Panc1 (cell line): ENCODE data around the gene TFF1. TPM values are rescaled to one million over a fixed set of nuclear protein-coding genes. Genes with fewer than 3 reads are reported as not detected.

Experiments
- ATAC-seq: fragments of 200-7000 bp; cut with Tn5 transposase; 2 replicates; pipeline ENCODE4 v1.9.1; 2020; ENCODE audit warnings: mild to moderate bottlenecking, moderate library complexity
- BruUV-seq: library from RNA; stranded (reverse); fragments of 400-500 nt; replicated peaks from 2 replicates; lab custom pipeline; 2021; lab: Mats Ljungman, UMichigan
- CTCF ChIA-PET: fragments of 300-600 bp; sonication (Branson Sonifier 250); formaldehyde crosslinking; loops from one replicate; lab custom pipeline; 2022; ENCODE audit warnings: antibody characterized with exemption; lab: Charles Lee
- POLR2A ChIA-PET: fragments of 300-600 bp; sonication (Branson Sonifier 250); formaldehyde crosslinking; loops from one replicate; lab custom pipeline; 2022; ENCODE audit warnings: antibody characterized with exemption; lab: Charles Lee
- DNase-seq: peaks from one replicate; pipeline ENCODE4 v3.0.0-alpha.2; 2010; ENCODE audit warnings: low read depth, low spot score
- H3K27ac ChIP-seq: 2 replicates; pipeline ENCODE4 v1.5.1; 2011; ENCODE audit warnings: mild to moderate bottlenecking, low read length, inconsistent platforms
- H3K27me3 ChIP-seq: fragments of 200-500 bp; sonication (Bioruptor generic); 2 replicates; pipeline ENCODE4 v1.6.0; 2014; ENCODE audit warnings: low read length, inconsistent platforms; ENCODE audit not compliant: control insufficient read depth, insufficient read depth
- H3K36me3 ChIP-seq: fragments of 200-500 bp; sonication (Bioruptor generic); 2 replicates; pipeline ENCODE4 v1.5.1; 2014; ENCODE audit warnings: inconsistent platforms, mild to moderate bottlenecking, low read length, moderate library complexity; ENCODE audit not compliant: control insufficient read depth, insufficient read depth
- H3K4me1 ChIP-seq: 2 replicates; pipeline ENCODE4 v1.5.1; 2011; ENCODE audit warnings: inconsistent platforms, mild to moderate bottlenecking, low read length, moderate library complexity; ENCODE audit not compliant: control insufficient read depth, insufficient read depth
- H3K4me3 ChIP-seq, 2 experiments: 2 replicates each; pipeline ENCODE4 v1.5.1; 2011 to 2012; ENCODE audit warnings: low read depth in 2 of 2, low read length in 2 of 2, mild to moderate bottlenecking in 2 of 2, inconsistent platforms in 1 of 2, moderate library complexity in 1 of 2
- H3K9me3 ChIP-seq: fragments of 200-500 bp; sonication (Bioruptor generic); 2 replicates; pipeline ENCODE4 v1.5.1; 2014; ENCODE audit warnings: low read depth, mild to moderate bottlenecking, inconsistent platforms, low read length, moderate library complexity; ENCODE audit not compliant: control insufficient read depth, insufficient read depth
- POLR2AphosphoS5 ChIP-seq: IDR thresholded peaks from 2 replicates; pipeline ENCODE4 v1.6.1; 2012; ENCODE audit warnings: mild to moderate bottlenecking, low read depth, low read length, moderate library complexity
- SIN3A ChIP-seq: IDR thresholded peaks from 2 replicates; pipeline ENCODE4 v1.6.1; 2012; ENCODE audit warnings: low read depth, mild to moderate bottlenecking, low read length, moderate library complexity, borderline replicate concordance; ENCODE audit not compliant: insufficient read depth
- TCF7L2 ChIP-seq: IDR thresholded peaks from 2 replicates; pipeline ENCODE4 v1.6.1; 2011; ENCODE audit warnings: mild to moderate bottlenecking, low read depth, low read length, inconsistent platforms
- in situ Hi-C: cut with HindIII; loops from 2 replicates; pipeline ENCODE4 v1.10.0; 2016; ENCODE audit warnings: low sequenced_read_pairs, low pct_unique_long_range_greater_than_20kb
- intact Hi-C: fragments of 100-400 bp; cut with micrococcal nuclease; formaldehyde crosslinking; loops from one replicate; pipeline ENCODE4 v1.10.0; 2022; ENCODE audit not compliant: unreplicated experiment
- total RNA-seq: library from RNA; stranded (reverse); gene quantifications from one replicate; pipeline ENCODE4 v1.2.1, GENCODE V29; 2021; ENCODE audit not compliant: unreplicated experiment
- TF ChIP-seq, protein P1 (sequence below), 2 experiments: IDR thresholded peaks; 2 replicates each; pipeline ENCODE4 v1.6.1; 2011 to 2012; ENCODE audit warnings: low read depth in 2 of 2, control low read depth in 1 of 2, low read length in 1 of 2, mild to moderate bottlenecking in 1 of 2, moderate library complexity in 1 of 2; ENCODE audit not compliant: insufficient read depth in 1 of 2
- TF ChIP-seq, protein P2 (sequence below): fragments of 450-650 bp; IDR thresholded peaks from 2 replicates; pipeline ENCODE4 v1.5.1; 2017; ENCODE audit warnings: mild to moderate bottlenecking

TFF1 gene
- total RNA-seq, 1 experiment from 2014 or later = 0.36 TPM

DNA sequence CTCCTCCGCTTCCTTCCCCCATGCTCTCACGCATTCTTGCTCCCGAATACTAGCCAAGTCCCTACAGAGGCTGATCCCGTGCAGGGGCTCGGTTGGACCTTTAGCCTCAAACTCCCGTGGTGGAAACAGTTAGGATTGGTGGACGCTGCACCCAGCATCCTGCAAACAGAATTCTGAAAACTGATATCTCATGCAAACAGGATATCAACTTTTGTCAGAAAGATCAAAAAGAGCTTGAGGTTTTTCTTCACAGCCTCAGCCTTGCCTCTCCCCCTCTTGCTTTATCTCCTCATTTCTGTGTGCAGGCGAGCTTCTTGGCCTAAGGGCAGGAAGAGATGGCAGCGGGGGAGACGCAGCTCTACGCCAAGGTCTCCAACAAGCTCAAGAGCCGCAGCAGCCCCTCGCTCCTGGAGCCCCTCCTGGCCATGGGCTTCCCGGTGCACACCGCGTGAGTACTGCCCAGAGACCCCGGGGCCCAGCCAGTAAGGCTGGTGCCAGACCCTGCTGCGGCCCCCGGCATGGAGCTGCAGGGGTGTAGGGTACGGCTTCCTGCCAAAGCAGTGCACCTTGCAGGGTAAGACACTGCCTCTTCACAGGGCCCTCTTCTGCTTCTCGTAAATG lies 37.4 kb upstream of the TFF1 start, which contains the start of gene UBASH3A:
TSS of gene UBASH3A (plus strand) at position 292 of the 621 bp plus-strand sequence. CDS start at position 336, 44 bp downstream.
- DNase-seq = no peak
- Histone ChIP-seq H3K4me1 (no peaks in the 10 kb centered on the region), H3K4me3 (no peak within 1 kb of the TSS), H3K27me3 (no peaks in the 10 kb centered on the region), H3K36me3 (no peaks in the 10 kb centered on the region), H3K27ac (no peak within 1 kb of the TSS), H3K9me3 (no peaks in the 10 kb centered on the region)
- intact Hi-C loops (no loop called here), in situ Hi-C loops (no loop called here)
- ChIA-PET POLR2A (no interaction called here), CTCF (no interaction called here)
- no peak for ATAC-seq
- no TSS peak for BruUV-seq
- TF ChIP-seq, protein P1, sequence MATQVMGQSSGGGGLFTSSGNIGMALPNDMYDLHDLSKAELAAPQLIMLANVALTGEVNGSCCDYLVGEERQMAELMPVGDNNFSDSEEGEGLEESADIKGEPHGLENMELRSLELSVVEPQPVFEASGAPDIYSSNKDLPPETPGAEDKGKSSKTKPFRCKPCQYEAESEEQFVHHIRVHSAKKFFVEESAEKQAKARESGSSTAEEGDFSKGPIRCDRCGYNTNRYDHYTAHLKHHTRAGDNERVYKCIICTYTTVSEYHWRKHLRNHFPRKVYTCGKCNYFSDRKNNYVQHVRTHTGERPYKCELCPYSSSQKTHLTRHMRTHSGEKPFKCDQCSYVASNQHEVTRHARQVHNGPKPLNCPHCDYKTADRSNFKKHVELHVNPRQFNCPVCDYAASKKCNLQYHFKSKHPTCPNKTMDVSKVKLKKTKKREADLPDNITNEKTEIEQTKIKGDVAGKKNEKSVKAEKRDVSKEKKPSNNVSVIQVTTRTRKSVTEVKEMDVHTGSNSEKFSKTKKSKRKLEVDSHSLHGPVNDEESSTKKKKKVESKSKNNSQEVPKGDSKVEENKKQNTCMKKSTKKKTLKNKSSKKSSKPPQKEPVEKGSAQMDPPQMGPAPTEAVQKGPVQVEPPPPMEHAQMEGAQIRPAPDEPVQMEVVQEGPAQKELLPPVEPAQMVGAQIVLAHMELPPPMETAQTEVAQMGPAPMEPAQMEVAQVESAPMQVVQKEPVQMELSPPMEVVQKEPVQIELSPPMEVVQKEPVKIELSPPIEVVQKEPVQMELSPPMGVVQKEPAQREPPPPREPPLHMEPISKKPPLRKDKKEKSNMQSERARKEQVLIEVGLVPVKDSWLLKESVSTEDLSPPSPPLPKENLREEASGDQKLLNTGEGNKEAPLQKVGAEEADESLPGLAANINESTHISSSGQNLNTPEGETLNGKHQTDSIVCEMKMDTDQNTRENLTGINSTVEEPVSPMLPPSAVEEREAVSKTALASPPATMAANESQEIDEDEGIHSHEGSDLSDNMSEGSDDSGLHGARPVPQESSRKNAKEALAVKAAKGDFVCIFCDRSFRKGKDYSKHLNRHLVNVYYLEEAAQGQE (IDR thresholded peaks at IDR 0.05; ENCODE audit: insufficient read depth in 1 of 2, low read depth in 2 of 2, low read length in 1 of 2) = no peak
- TF ChIP-seq POLR2AphosphoS5 (no peak), SIN3A (no peak)

DNA sequence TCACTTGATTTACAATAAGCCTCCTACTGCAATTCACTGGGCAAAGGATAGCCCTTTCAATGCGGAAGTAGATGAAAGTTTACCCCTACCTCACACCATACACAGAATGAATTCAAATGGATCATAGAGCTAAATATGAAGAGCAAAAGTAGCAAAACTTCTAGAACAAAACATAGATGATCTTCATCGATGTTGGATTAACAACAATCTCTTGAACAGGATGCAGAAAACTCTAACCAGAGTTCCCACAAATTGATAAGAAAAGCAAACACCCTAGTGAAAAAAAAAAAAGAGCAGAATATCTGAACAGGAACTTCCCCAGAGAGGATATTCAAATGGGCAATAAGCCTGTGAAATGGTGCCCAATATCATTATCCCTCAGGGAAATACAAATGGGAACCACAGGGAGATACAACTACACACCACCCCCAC lies 35.5 kb upstream of the TFF1 start:
- Histone ChIP-seq H3K4me3 (no peak overlapping the region), H3K9me3 (no peaks in the 10 kb centered on the region), H3K27me3 (no peaks in the 10 kb centered on the region), H3K36me3 (no peaks in the 10 kb centered on the region), H3K27ac (no peak overlapping the region), H3K4me1 (no peaks in the 10 kb centered on the region)
- ATAC-seq (no peak), DNase-seq (no peak)
- no TSS peak for BruUV-seq
- in situ Hi-C loops (no loop called here), intact Hi-C loops (no loop called here)
- ChIA-PET POLR2A (no interaction called here), CTCF (no interaction called here)
- TF ChIP-seq, protein P1 (IDR thresholded peaks at IDR 0.05; ENCODE audit: insufficient read depth in 1 of 2, low read depth in 2 of 2, low read length in 1 of 2) = no peak
- TF ChIP-seq TCF7L2 = no peak
- no peak for TF ChIP-seq POLR2AphosphoS5
- TF ChIP-seq, protein P2, sequence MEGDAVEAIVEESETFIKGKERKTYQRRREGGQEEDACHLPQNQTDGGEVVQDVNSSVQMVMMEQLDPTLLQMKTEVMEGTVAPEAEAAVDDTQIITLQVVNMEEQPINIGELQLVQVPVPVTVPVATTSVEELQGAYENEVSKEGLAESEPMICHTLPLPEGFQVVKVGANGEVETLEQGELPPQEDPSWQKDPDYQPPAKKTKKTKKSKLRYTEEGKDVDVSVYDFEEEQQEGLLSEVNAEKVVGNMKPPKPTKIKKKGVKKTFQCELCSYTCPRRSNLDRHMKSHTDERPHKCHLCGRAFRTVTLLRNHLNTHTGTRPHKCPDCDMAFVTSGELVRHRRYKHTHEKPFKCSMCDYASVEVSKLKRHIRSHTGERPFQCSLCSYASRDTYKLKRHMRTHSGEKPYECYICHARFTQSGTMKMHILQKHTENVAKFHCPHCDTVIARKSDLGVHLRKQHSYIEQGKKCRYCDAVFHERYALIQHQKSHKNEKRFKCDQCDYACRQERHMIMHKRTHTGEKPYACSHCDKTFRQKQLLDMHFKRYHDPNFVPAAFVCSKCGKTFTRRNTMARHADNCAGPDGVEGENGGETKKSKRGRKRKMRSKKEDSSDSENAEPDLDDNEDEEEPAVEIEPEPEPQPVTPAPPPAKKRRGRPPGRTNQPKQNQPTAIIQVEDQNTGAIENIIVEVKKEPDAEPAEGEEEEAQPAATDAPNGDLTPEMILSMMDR = no peak
- no peak for TF ChIP-seq SIN3A
